LHCN-M2 (cell line): ENCODE data around the gene BEND7. TPM values are rescaled to one million over a fixed set of nuclear protein-coding genes. Genes with fewer than 3 reads are reported as not detected.

ENCODE experiments used
- total RNA-seq: library from RNA; depleted of rRNA; stranded (reverse); fragments of >200 nt; gene quantifications from 2 replicates; pipeline ENCODE4 v1.2.3, GENCODE V29; 2014; rRNA removed

Gene BEND7
- total RNA-seq, 1 experiment from 2014 or later = 5.6 TPM

Other genes with a start within 250 kb of the BEND7 start
- gene PHYH, start 228.9 kb downstream of the BEND7 start, total RNA-seq = 37.0 and 48.4 TPM in 2 replicates
- 53.5 and 60.7 TPM in 2 replicates for gene SEPHS1, start 180.7 kb downstream of the BEND7 start, total RNA-seq
- 32.6 and 33.1 TPM in 2 replicates for gene PRPF18, start 58.0 kb upstream of the BEND7 start, total RNA-seq